Karpas-422 (cell line): ENCODE measurements around the gene FAM120AOS. TPM values are rescaled to one million over a fixed set of nuclear protein-coding genes. Genes with fewer than 3 reads are reported as not detected.
A peak's percentile ranks its signal among the peaks of the same experiment; 100 is the strongest.

Experiments
- DNase-seq: peaks from one replicate; pipeline ENCODE4 v3.0.0-alpha.2; 2015
- H2AFZ ChIP-seq: fragments of 200-600 bp; sonication (generic); 2 replicates; pipeline ENCODE4 v1.6.1; 2014; ENCODE audit warnings: antibody characterized with exemption, low read length, mixed read lengths
- H3K27ac ChIP-seq: fragments of 200-600 bp; sonication (generic); 2 replicates; pipeline ENCODE4 v1.5.1; 2014; ENCODE audit warnings: mild to moderate bottlenecking, low read length, moderate library complexity
- H3K27me3 ChIP-seq: fragments of 200-600 bp; sonication (generic); 2 replicates; pipeline ENCODE4 v1.6.1; 2014; ENCODE audit warnings: low read length, mixed read lengths
- H3K36me3 ChIP-seq: fragments of 200-600 bp; sonication (generic); 2 replicates; pipeline ENCODE4 v1.6.1; 2014; ENCODE audit warnings: low read length, mixed read lengths; ENCODE audit not compliant: insufficient read depth
- H3K4me1 ChIP-seq: fragments of 200-600 bp; sonication (generic); 2 replicates; pipeline ENCODE4 v1.6.1; 2014; ENCODE audit warnings: mild to moderate bottlenecking, low read length, mixed read lengths
- H3K4me2 ChIP-seq: fragments of 200-600 bp; sonication (generic); 2 replicates; pipeline ENCODE4 v1.6.1; 2014; ENCODE audit warnings: low read length, low read depth, mild to moderate bottlenecking; ENCODE audit not compliant: poor library complexity, severe bottlenecking
- H3K4me3 ChIP-seq: fragments of 200-600 bp; sonication (generic); 2 replicates; pipeline ENCODE4 v1.5.1; 2014; ENCODE audit warnings: mild to moderate bottlenecking, antibody characterized with exemption, low read length, mixed read lengths
- H3K79me2 ChIP-seq: fragments of 200-600 bp; sonication (generic); 2 replicates; pipeline ENCODE4 v1.6.1; 2014; ENCODE audit warnings: mild to moderate bottlenecking, low read length, mixed read lengths
- H3K9ac ChIP-seq: fragments of 200-600 bp; sonication (generic); 2 replicates; pipeline ENCODE4 v1.6.0; 2014; ENCODE audit warnings: low read length
- H3K9me2 ChIP-seq: fragments of 200-600 bp; sonication (generic), shearing (Covaris generic); replicated peaks from 2 replicates; pipeline ENCODE4 v1.6.0; 2014; ENCODE audit warnings: mild to moderate bottlenecking, low read length, moderate library complexity; ENCODE audit not compliant: insufficient read depth
- H3K9me3 ChIP-seq: fragments of 300-700, 200-600 bp; sonication (generic); 2 replicates; pipeline ENCODE4 v1.6.1; 2014; ENCODE audit warnings: low read length, mixed read lengths
- H4K20me1 ChIP-seq: fragments of 200-600 bp; sonication (generic); 2 replicates; pipeline ENCODE4 v1.6.1; 2014; ENCODE audit warnings: mild to moderate bottlenecking, antibody characterized with exemption, low read length, low read depth; ENCODE audit not compliant: insufficient read depth
- total RNA-seq: library from RNA; depleted of rRNA; stranded (reverse); fragments of >200 nt; shearing (Covaris generic); gene quantifications from 2 replicates; pipeline ENCODE4 v1.2.3, GENCODE V29; 2014; ENCODE audit warnings: low replicate concordance

FAM120AOS gene
- total RNA-seq, 1 experiment from 2014 or later = 47.1 TPM

GRCh38 chr9:93475856-93476255 is 22.5 kb upstream of the FAM120AOS start:
- Histone ChIP-seq H3K27me3 (no peaks in the 10 kb centered on the region), H3K4me2 (no peak overlapping the region), H3K4me1 (no peaks in the 10 kb centered on the region), H3K79me2 (peaks cover 97% of the 10 kb centered on the region), H3K9me3 (no peaks in the 10 kb centered on the region), H3K27ac (no peak overlapping the region), H4K20me1 (peaks cover 6% of the 10 kb centered on the region; the same call in 1 of the 2 replicates), H3K4me3 (no peak overlapping the region), H3K9me2 (no peaks in the 10 kb centered on the region), H2AFZ (no peak overlapping the region), H3K36me3 (peaks cover 33% of the 10 kb centered on the region; the same call in 1 of the 2 replicates), H3K9ac (no peak overlapping the region)
- DNase-seq = no peak

DNA sequence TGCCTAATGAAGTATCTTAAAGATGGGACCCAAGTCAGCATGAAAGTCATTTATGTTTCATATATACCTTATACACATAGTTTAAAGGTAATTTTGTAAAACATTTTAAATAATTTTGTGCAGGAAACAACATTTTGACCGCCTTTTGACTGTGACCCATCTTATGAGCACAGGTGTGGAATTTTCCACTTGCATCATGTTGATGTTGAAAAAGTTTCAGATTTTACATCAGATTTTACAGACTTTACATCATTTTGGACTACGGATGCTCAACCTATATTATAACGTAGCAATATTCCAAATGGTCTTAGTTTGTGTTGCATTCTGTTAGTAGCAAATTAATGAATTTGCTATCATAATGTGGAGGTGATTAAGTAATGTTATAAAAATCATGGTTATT is 21.7 kb upstream of the FAM120AOS start:
- Histone ChIP-seq H3K9me2 (no peaks in the 10 kb centered on the region), H3K4me1 (no peaks in the 10 kb centered on the region), H3K36me3 (peaks cover 35% of the 10 kb centered on the region; the same call in 1 of the 2 replicates), H4K20me1 (0 out of 2 replicates have a peak, but pooled peaks cover under 1% of the 10 kb centered on the region), H3K27me3 (no peaks in the 10 kb centered on the region), H3K4me3 (no peak overlapping the region), H2AFZ (no peak overlapping the region), H3K27ac (no peak overlapping the region), H3K4me2 (no peak overlapping the region), H3K9ac (no peak overlapping the region), H3K79me2 (peaks cover 97% of the 10 kb centered on the region), H3K9me3 (no peaks in the 10 kb centered on the region)
- no peak for DNase-seq

- Histone ChIP-seq H3K27ac (no peak overlapping the region), H3K9me2 (no peaks in the 10 kb centered on the region), H3K4me3 (no peak overlapping the region), H2AFZ (no peak overlapping the region), H3K9ac (no peak overlapping the region), H3K4me1 (peaks cover 5% of the 10 kb centered on the region; the same call in 1 of the 2 replicates), H3K36me3 (peaks cover 28% of the 10 kb centered on the region; the same call in 1 of the 2 replicates), H3K4me2 (no peak overlapping the region), H3K9me3 (no peaks in the 10 kb centered on the region), H4K20me1 (no peaks in the 10 kb centered on the region), H3K27me3 (no peaks in the 10 kb centered on the region), H3K79me2 (peaks cover 97% of the 10 kb centered on the region)
- DNase-seq = no peak
These were observed 20.0 kb upstream of the FAM120AOS start for GRCh38 chr9:93473411-93473810.

DNA sequence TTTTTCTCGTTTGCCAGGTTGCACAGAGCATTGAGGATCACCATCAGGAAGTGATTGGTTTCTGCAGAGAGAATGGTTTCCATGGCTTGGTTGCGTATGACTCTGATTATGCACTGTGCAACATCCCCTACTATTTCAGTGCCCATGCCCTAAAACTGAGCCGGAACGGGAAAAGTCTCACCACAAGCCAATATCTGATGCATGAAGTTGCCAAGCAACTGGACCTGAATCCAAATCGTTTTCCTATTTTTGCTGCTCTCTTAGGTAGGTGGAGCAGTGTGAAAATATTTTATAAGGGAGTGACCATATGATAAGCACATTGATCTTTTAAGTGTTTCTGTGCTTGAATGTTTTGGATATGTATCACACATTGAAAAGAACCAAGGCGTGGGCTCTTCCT is 17.7 kb upstream of the FAM120AOS start:
- Histone ChIP-seq H3K79me2 (peaks cover 98% of the 10 kb centered on the region), H3K9me3 (no peaks in the 10 kb centered on the region), H4K20me1 (no peaks in the 10 kb centered on the region), H3K4me3 (no peak overlapping the region), H2AFZ (no peak overlapping the region), H3K4me1 (peaks cover 20% of the 10 kb centered on the region), H3K27ac (no peak overlapping the region), H3K9me2 (no peaks in the 10 kb centered on the region), H3K4me2 (no peak overlapping the region), H3K36me3 (peaks cover 18% of the 10 kb centered on the region; the same call in 1 of the 2 replicates), H3K27me3 (no peaks in the 10 kb centered on the region), H3K9ac (no peak overlapping the region)
- DNase-seq = no peak

DNA sequence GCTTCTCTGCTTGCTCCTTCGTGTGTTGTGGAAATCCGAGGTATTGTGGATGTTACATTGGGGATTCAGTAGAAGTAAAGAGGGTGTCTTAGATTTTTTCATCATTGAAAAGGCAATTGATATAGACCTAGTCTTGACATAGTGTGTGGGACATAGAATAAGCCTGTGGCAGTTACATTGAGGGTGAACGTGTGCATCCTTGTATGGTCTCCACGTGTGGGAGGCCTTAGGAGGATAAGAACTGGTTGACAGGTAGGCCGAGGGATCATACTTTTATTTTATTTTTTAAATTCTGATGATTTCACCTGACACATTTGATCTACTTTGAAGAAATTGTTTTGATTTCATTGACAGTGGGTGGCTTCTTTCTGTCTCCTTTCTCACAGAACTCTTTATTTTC is 17.0 kb upstream of the FAM120AOS start:
- Histone ChIP-seq H3K4me3 (no peak overlapping the region), H3K36me3 (peaks cover 11% of the 10 kb centered on the region; the same call in 1 of the 2 replicates)

GRCh38 chr9:93468763-93469456 is 15.5 kb upstream of the FAM120AOS start:
- no peak overlapping the region for H3K4me2 ChIP-seq
- H3K36me3 ChIP-seq = peaks cover 11% of the 10 kb centered on the region; the same call in 1 of the 2 replicates
- DNase-seq = no peak
- H3K9me2 ChIP-seq = no peaks in the 10 kb centered on the region
- H3K4me1 ChIP-seq = peaks cover 42% of the 10 kb centered on the region
- H4K20me1 ChIP-seq = no peaks in the 10 kb centered on the region
- no peak overlapping the region for H3K4me3 ChIP-seq
- no peak overlapping the region for H3K27ac ChIP-seq
- H2AFZ ChIP-seq = no peak overlapping the region
- H3K79me2 ChIP-seq = peaks cover 99% of the 10 kb centered on the region
- no peaks in the 10 kb centered on the region for H3K27me3 ChIP-seq
- H3K9ac ChIP-seq = no peak overlapping the region
- no peaks in the 10 kb centered on the region for H3K9me3 ChIP-seq

More for the DNA sequence above, 17.0 kb upstream of the FAM120AOS start:
- no peaks in the 10 kb centered on the region for H4K20me1 ChIP-seq
- no peaks in the 10 kb centered on the region for H3K9me3 ChIP-seq
- no peaks in the 10 kb centered on the region for H3K27me3 ChIP-seq
- H3K79me2 ChIP-seq = peaks cover 98% of the 10 kb centered on the region
- no peaks in the 10 kb centered on the region for H3K9me2 ChIP-seq
- no peak overlapping the region for H3K9ac ChIP-seq
- H3K4me2 ChIP-seq = no peak overlapping the region
- H2AFZ ChIP-seq = no peak overlapping the region
- H3K27ac ChIP-seq = no peak overlapping the region
- peaks cover 27% of the 10 kb centered on the region for H3K4me1 ChIP-seq
- no peak for DNase-seq

DNA sequence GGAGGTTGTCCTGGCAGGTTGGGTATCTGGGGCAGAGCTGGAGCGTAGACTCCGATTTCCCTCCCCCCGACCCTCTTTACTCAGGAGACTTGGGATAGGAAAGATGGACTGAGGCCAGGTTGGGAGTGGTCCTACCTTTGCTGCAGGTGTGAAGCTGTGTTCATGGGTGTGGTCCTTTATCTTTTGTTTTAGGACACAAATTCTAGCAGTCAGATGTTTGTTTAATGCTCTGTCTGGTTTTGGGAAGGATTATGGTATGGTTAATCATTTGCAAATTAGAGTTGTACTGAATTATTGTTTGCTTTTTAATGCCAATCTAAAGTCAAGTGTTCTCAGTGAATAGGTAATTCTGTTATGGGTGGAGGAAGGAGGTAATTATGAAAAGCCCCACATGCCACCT is 14.1 kb upstream of the FAM120AOS start:
- H3K9me2 ChIP-seq = no peaks in the 10 kb centered on the region
- H4K20me1 ChIP-seq = peaks cover 3% of the 10 kb centered on the region; the same call in 1 of the 2 replicates
- no peaks in the 10 kb centered on the region for H3K27me3 ChIP-seq
- peaks cover 11% of the 10 kb centered on the region; the same call in 1 of the 2 replicates for H3K36me3 ChIP-seq
- H3K9ac ChIP-seq = no peak overlapping the region
- H3K9me3 ChIP-seq = no peaks in the 10 kb centered on the region
- H3K4me1 ChIP-seq = peaks cover 57% of the 10 kb centered on the region
- no peak overlapping the region for H2AFZ ChIP-seq
- DNase-seq = no peak
- H3K4me3 ChIP-seq = no peak overlapping the region
- peaks cover 100% of the 10 kb centered on the region for H3K79me2 ChIP-seq
- H3K27ac ChIP-seq = peak overlapping the region; percentile 55; the same call in 1 of the 2 replicates
- H3K4me2 ChIP-seq = peak overlapping the region; percentile 50

DNA sequence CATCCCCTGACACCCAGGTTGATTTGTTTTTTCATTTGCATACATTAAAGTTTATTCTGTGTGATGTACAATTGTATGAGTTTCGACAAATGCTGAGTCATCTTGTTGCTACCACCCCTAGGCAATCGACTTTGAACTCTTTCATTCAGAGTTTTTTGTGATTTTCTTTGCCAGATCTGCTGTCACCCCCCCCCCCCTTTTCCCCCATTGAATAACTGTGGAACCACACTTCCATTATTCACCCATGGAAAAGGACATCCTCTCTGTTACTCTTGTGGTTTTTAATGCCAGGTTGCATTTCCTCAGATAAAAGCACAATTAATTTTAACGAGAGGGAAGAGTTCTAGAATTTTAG is 13.7 kb upstream of the FAM120AOS start:
- H2AFZ ChIP-seq = no peak overlapping the region
- peaks cover 100% of the 10 kb centered on the region for H3K79me2 ChIP-seq
- H3K9ac ChIP-seq = no peak overlapping the region
- peaks cover 11% of the 10 kb centered on the region; the same call in 1 of the 2 replicates for H3K36me3 ChIP-seq
- no peaks in the 10 kb centered on the region for H3K9me3 ChIP-seq
- no peaks in the 10 kb centered on the region for H3K27me3 ChIP-seq
- no peak for DNase-seq
- H3K4me3 ChIP-seq = no peak overlapping the region
- peak overlapping the region; percentile 55 for H3K27ac ChIP-seq
- H4K20me1 ChIP-seq = peaks cover 4% of the 10 kb centered on the region; the same call in 1 of the 2 replicates
- peaks cover 57% of the 10 kb centered on the region for H3K4me1 ChIP-seq
- H3K9me2 ChIP-seq = no peaks in the 10 kb centered on the region
- H3K4me2 ChIP-seq = peak overlapping the region; percentile 50
